ENCODE data around the gene MIPEP.

- TF ChIP-seq CTCF (IDR thresholded peaks at IDR 0.05) (no peak), POLR2AphosphoS5 (IDR thresholded peaks at IDR 0.05) (no peak), POLR2A (IDR thresholded peaks at IDR 0.05) (no peak), EP300 (IDR thresholded peaks at IDR 0.05) (no peak)
Observed at GRCh38 chr13:23771956-23772355, 117.2 kb downstream of the MIPEP start.
